ENCODE data around the gene RDX. TPM values are rescaled to one million over a fixed set of nuclear protein-coding genes. Genes with fewer than 3 reads are reported as not detected.

Gene RDX
- total RNA-seq, 1 donor from 2014 or later, result 55.0 TPM

DNA sequence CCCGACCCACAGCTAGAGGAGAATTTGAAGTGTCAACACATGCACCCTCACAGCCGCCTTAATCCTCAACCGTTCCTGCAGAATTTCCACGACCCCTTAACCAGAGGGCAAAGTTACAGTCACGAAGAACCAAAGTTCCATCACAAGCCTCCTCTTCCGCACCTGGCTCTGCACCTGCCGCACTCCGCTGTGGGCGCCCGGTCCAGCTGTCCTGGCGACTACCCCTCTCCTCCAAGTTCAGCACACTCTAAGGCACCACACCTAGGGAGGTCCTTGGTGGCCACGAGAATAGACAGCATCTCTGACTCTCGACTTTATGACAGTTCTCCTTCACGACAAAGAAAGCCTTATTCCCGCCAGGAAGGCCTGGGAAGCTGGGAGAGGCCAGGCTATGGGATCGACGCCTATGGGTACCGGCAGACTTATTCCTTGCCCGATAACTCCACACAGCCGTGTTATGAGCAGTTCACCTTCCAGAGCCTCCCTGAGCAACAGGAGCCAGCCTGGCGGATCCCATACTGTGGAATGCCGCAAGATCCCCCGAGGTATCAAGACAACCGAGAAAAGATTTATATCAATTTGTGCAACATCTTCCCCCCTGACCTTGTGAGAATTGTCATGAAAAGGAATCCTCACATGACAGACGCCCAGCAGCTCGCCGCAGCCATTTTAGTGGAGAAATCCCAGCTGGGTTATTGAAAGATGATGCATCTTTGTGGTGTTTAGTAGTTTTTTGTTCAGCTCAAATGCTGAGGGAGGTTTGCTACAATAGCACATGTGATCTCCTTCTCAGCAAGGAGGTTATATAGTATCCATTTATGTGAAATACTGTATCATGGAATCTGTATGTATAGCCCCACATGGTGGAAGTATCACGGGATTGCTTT, 131.1 kb downstream of the RDX start:
- Histone ChIP-seq H3K9me3 (no peaks in the 10 kb centered on the region), H3K36me3 (peaks cover 0 to 27% of the 10 kb centered on the region in 2 donors), H3K4me1 (no peaks in the 10 kb centered on the region), H3K4me3 (no peak overlapping the region), H3K27me3 (no peaks in the 10 kb centered on the region), H3K27ac (no peak overlapping the region)
- TF ChIP-seq, protein P1, sequence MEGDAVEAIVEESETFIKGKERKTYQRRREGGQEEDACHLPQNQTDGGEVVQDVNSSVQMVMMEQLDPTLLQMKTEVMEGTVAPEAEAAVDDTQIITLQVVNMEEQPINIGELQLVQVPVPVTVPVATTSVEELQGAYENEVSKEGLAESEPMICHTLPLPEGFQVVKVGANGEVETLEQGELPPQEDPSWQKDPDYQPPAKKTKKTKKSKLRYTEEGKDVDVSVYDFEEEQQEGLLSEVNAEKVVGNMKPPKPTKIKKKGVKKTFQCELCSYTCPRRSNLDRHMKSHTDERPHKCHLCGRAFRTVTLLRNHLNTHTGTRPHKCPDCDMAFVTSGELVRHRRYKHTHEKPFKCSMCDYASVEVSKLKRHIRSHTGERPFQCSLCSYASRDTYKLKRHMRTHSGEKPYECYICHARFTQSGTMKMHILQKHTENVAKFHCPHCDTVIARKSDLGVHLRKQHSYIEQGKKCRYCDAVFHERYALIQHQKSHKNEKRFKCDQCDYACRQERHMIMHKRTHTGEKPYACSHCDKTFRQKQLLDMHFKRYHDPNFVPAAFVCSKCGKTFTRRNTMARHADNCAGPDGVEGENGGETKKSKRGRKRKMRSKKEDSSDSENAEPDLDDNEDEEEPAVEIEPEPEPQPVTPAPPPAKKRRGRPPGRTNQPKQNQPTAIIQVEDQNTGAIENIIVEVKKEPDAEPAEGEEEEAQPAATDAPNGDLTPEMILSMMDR (IDR thresholded peaks at IDR 0.05), result no peak
- TF ChIP-seq POLR2AphosphoS5 (IDR thresholded peaks at IDR 0.05; ENCODE audit: insufficient read depth in 1 of 2, low read depth in 1 of 2) (no peak), POLR2A (IDR thresholded peaks at IDR 0.05) (no peak)
- DNase-seq (ENCODE audit: extremely low spot score in 2 of 2), result no peak
- intact Hi-C loops (cut with DNase I), result no loop called here

DNA sequence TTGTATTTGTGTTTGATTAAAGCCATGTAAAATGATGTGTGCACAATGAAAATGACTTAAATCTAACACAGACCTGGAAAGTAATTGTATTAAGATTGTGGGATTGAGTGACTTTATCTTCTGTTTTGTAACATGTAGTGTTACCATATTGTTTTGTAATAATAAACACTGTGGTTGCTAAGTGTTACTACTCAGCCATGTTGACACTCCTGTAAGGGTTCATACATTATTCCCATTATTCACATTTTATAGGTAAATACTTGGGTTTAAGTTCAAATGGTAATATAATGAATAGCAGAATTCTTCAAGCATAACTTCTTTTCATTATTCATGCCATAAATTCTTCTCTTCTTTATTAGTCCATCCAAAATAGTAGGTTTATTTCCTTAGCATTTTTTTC, 134.2 kb downstream of the RDX start:
- Histone ChIP-seq H3K36me3 (peaks cover 0 to 28% of the 10 kb centered on the region in 2 donors), H3K4me1 (no peaks in the 10 kb centered on the region), H3K9me3 (no peaks in the 10 kb centered on the region), H3K27me3 (no peaks in the 10 kb centered on the region), H3K27ac (no peak overlapping the region), H3K4me3 (no peak overlapping the region)
- intact Hi-C loops (cut with DNase I), result no loop called here
- DNase-seq (ENCODE audit: extremely low spot score in 2 of 2), result no peak
- TF ChIP-seq POLR2AphosphoS5 (IDR thresholded peaks at IDR 0.05; ENCODE audit: insufficient read depth in 1 of 2, low read depth in 1 of 2) (no peak), POLR2A (IDR thresholded peaks at IDR 0.05) (no peak)
- TF ChIP-seq, protein P1 (IDR thresholded peaks at IDR 0.05), result no peak

DNA sequence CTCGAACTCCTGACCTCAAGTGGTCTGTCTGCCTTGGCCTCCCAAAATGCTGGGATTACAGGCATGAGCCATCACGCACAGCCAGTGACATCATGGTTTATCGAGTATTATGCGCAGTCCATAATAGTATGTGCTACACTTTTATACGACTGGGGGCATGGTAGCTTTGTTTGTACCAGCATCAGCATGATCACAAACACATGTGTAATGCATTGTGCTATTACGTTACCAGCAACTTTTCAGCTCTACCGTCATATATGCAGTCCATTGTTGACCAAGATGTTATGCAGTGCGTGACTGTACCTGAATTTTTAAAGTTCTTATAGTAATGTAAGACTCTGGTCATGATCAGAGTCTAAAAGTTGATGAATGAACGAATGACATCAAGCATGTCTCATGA, 135.4 kb downstream of the RDX start:
- Histone ChIP-seq H3K4me1 (no peaks in the 10 kb centered on the region), H3K27me3 (no peaks in the 10 kb centered on the region), H3K36me3 (peaks cover 0 to 28% of the 10 kb centered on the region in 2 donors), H3K9me3 (no peaks in the 10 kb centered on the region), H3K27ac (no peak overlapping the region), H3K4me3 (no peak overlapping the region)
- no peak for DNase-seq (ENCODE audit: extremely low spot score in 2 of 2)
- TF ChIP-seq POLR2A (IDR thresholded peaks at IDR 0.05) (no peak), POLR2AphosphoS5 (IDR thresholded peaks at IDR 0.05; ENCODE audit: insufficient read depth in 1 of 2, low read depth in 1 of 2) (no peak)
- TF ChIP-seq, protein P1 (IDR thresholded peaks at IDR 0.05), result no peak
- intact Hi-C loops (cut with DNase I), result no loop called here

DNA sequence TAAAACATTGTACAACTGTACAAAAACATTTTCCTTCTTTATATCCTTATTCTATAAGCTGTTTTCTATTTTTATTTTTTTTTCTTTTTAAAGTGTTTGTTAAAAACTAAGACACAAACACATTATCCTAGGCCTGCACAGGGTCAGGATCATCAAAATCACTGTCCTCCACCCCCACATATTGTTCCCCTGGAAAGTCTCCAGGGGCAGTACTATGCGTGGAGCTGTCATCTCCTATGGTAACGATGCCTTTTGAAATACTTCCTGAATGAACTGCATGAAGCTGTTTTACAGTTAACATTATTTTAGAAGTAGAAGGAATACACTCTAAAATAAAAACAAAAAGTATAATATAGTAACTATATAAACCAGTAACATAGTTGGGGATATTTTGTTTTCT, 136.0 kb downstream of the RDX start:
- intact Hi-C loops (cut with DNase I), result no loop called here
- peaks cover 0 to 25% of the 10 kb centered on the region in 2 donors for H3K36me3 ChIP-seq
- DNase-seq (ENCODE audit: extremely low spot score in 2 of 2), result no peak
- no peak overlapping the region for H3K27ac ChIP-seq
- H3K4me1 ChIP-seq, result no peaks in the 10 kb centered on the region
- no peak overlapping the region for H3K4me3 ChIP-seq
- TF ChIP-seq POLR2AphosphoS5 (IDR thresholded peaks at IDR 0.05; ENCODE audit: insufficient read depth in 1 of 2, low read depth in 1 of 2) (no peak), POLR2A (IDR thresholded peaks at IDR 0.05) (no peak)
- TF ChIP-seq, protein P1 (IDR thresholded peaks at IDR 0.05), result no peak
- H3K27me3 ChIP-seq, result no peaks in the 10 kb centered on the region
- no peaks in the 10 kb centered on the region for H3K9me3 ChIP-seq

DNA sequence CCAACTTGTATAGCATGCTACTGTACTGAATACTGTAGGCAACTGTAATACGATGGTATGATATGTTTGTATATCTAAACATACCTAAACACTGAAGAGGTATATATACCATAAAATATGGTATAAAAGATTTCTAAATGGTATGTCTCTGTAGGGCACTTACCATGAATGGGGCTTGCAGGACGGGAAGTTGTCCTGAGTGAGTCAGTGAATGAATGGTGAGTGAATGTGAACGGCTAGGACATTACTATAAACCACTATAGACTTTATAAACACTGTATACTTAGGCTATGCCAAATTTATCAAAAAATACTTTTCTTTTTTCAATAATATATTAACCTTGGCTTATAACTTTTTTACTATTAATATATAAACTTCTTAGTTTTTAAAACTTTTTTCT, 136.4 kb downstream of the RDX start:
- intact Hi-C loops (cut with DNase I), result no loop called here
- H3K9me3 ChIP-seq, result no peaks in the 10 kb centered on the region
- no peaks in the 10 kb centered on the region for H3K4me1 ChIP-seq
- DNase-seq (ENCODE audit: extremely low spot score in 2 of 2), result no peak
- H3K27me3 ChIP-seq, result no peaks in the 10 kb centered on the region
- H3K27ac ChIP-seq, result no peak overlapping the region
- no peak for TF ChIP-seq POLR2A (IDR thresholded peaks at IDR 0.05)
- TF ChIP-seq, protein P1 (IDR thresholded peaks at IDR 0.05), result no peak
- no peak for TF ChIP-seq POLR2AphosphoS5 (IDR thresholded peaks at IDR 0.05; ENCODE audit: insufficient read depth in 1 of 2, low read depth in 1 of 2)
- peaks cover 0 to 21% of the 10 kb centered on the region in 2 donors for H3K36me3 ChIP-seq
- no peak overlapping the region for H3K4me3 ChIP-seq
